ENCODE measurements around the gene BCL7B.
"Not testable (repeated sequence)": the region's sequence is repeated elsewhere in the genome, so short reads cannot be mapped to it uniquely, and the experiment has no call there.

Gene BCL7B

GRCh38 chr7:73507556-73507955 lies 49.9 kb downstream of the BCL7B start:
- H3K9ac ChIP-seq (ENCODE audit: low read depth, low read length): no peak overlapping the region
- no peaks in the 10 kb centered on the region for H3K9me3 ChIP-seq (ENCODE audit: control insufficient read depth, insufficient read depth, low read length)
- no peak overlapping the region for H3K4me3 ChIP-seq (ENCODE audit: low read depth, low read length)
- no peaks in the 10 kb centered on the region for H3K27me3 ChIP-seq (ENCODE audit: control insufficient read depth, insufficient read depth, low read length)
- peaks cover 50% of the 10 kb centered on the region for H3K36me3 ChIP-seq (ENCODE audit: control insufficient read depth, insufficient read depth, low read length)
- H3K4me1 ChIP-seq (ENCODE audit: control insufficient read depth, insufficient read depth, low read length): no peaks in the 10 kb centered on the region

DNA sequence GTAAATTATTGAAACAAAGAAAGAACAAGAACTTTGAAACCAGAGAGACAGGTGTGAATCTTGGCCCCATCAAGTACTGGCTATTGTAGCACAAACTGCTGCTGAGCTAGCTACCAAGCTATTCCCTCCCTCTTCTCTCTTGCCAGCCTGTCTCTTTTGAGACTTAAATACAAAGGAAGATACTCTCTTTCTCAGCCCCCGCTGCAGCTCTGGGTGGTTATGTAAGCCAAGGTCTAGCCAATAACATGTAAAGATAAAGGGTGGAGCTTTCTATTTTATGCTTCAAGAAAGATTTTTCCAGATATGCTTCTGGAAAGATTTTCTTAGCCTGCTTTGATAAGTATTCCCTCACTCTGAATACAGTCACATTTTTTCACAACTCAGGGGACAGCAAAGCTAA lies 52.6 kb downstream of the BCL7B start:
- Histone ChIP-seq H3K9ac (ENCODE audit: low read depth, low read length) (no peak overlapping the region), H3K27me3 (ENCODE audit: control insufficient read depth, insufficient read depth, low read length) (no peaks in the 10 kb centered on the region), H3K4me1 (ENCODE audit: control insufficient read depth, insufficient read depth, low read length) (no peaks in the 10 kb centered on the region), H3K4me3 (ENCODE audit: low read depth, low read length) (no peak overlapping the region), H3K9me3 (ENCODE audit: control insufficient read depth, insufficient read depth, low read length) (no peaks in the 10 kb centered on the region), H3K36me3 (ENCODE audit: control insufficient read depth, insufficient read depth, low read length) (peaks cover 60% of the 10 kb centered on the region)

DNA sequence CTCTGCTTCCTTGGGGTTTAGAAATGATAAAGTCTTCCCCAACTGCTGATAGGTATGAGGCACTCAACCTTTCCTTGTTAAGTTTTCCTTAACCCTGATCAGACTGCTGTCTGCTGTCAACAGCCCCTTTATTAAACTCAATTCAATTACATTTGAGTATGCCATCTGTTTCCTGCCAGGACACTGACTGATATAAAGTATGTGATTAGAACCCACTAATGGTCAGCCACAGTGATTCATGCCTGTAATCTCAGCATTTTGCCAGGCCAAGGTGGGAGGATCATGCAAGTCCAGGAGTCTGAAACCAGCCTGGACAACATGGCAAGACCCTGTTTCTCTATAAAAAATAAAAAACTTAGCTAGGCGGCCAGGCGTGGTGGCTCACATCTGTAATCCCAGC lies 53.5 kb downstream of the BCL7B start:
- Histone ChIP-seq H3K27me3 (ENCODE audit: control insufficient read depth, insufficient read depth, low read length) (no peaks in the 10 kb centered on the region), H3K4me3 (ENCODE audit: low read depth, low read length) (no peak overlapping the region), H3K9me3 (ENCODE audit: control insufficient read depth, insufficient read depth, low read length) (no peaks in the 10 kb centered on the region), H3K36me3 (ENCODE audit: control insufficient read depth, insufficient read depth, low read length) (peaks cover 59% of the 10 kb centered on the region), H3K4me1 (ENCODE audit: control insufficient read depth, insufficient read depth, low read length) (no peaks in the 10 kb centered on the region), H3K9ac (ENCODE audit: low read depth, low read length) (no peak overlapping the region)

DNA sequence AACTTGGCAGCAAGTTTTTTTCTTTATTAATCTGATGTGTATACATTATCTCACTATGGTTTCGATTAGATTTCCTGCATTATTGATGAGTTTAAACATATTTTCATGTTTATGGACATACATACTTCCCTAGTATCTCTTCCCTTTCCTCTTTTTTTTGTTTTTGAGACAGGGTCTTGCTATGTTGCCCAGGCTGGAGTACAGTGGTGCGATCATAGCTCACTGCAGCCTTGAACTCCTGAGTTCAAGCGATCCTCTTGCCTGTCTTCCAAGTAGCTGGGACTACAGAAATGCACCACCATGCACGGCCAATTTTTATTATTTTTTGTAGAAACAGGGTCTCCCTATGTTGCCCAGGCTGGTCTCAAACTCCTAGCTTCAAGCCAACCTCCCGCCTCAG lies 54.3 kb downstream of the BCL7B start:
- Histone ChIP-seq H3K4me1 (ENCODE audit: control insufficient read depth, insufficient read depth, low read length) (no peaks in the 10 kb centered on the region), H3K4me3 (ENCODE audit: low read depth, low read length) (no peak overlapping the region), H3K36me3 (ENCODE audit: control insufficient read depth, insufficient read depth, low read length) (peaks cover 63% of the 10 kb centered on the region), H3K27me3 (ENCODE audit: control insufficient read depth, insufficient read depth, low read length) (no peaks in the 10 kb centered on the region), H3K9ac (ENCODE audit: low read depth, low read length) (no peak overlapping the region), H3K9me3 (ENCODE audit: control insufficient read depth, insufficient read depth, low read length) (no peaks in the 10 kb centered on the region)

DNA sequence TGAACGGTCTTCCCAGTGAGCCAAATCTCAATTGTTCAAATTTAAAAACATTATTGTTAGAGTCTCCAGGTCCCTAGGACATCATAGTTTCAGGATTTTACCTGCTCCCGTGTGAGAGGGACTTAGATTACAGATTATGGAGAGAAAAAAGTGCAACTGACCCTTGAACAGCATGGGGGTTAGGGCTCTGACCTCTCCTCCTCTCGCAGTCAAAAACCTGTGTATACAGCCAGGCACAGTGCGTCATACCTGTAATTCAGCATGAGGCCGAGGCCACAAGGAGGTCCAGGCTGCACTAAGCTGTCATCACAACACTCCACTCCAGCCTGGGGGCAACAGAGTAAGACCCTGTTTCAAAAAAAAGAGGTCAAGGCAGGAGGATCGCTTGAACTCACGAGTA lies 60.9 kb downstream of the BCL7B start:
- no peak overlapping the region for H3K9ac ChIP-seq (ENCODE audit: low read depth, low read length)
- no peak overlapping the region for H3K4me3 ChIP-seq (ENCODE audit: low read depth, low read length)
- no peaks in the 10 kb centered on the region for H3K4me1 ChIP-seq (ENCODE audit: control insufficient read depth, insufficient read depth, low read length)
- H3K36me3 ChIP-seq (ENCODE audit: control insufficient read depth, insufficient read depth, low read length): peaks cover 58% of the 10 kb centered on the region
- H3K27me3 ChIP-seq (ENCODE audit: control insufficient read depth, insufficient read depth, low read length): no peaks in the 10 kb centered on the region
- H3K9me3 ChIP-seq (ENCODE audit: control insufficient read depth, insufficient read depth, low read length): no peaks in the 10 kb centered on the region

GRCh38 chr7:73495507-73495906 lies 62.0 kb downstream of the BCL7B start:
- H3K9ac ChIP-seq (ENCODE audit: low read depth, low read length); H3K4me3 ChIP-seq (ENCODE audit: low read depth, low read length); H3K27me3 ChIP-seq (ENCODE audit: control insufficient read depth, insufficient read depth, low read length); H3K9me3 ChIP-seq (ENCODE audit: control insufficient read depth, insufficient read depth, low read length); H3K4me1 ChIP-seq (ENCODE audit: control insufficient read depth, insufficient read depth, low read length): not testable (repeated sequence)
- H3K36me3 ChIP-seq (ENCODE audit: control insufficient read depth, insufficient read depth, low read length): peaks cover 50% of the 10 kb centered on the region

DNA sequence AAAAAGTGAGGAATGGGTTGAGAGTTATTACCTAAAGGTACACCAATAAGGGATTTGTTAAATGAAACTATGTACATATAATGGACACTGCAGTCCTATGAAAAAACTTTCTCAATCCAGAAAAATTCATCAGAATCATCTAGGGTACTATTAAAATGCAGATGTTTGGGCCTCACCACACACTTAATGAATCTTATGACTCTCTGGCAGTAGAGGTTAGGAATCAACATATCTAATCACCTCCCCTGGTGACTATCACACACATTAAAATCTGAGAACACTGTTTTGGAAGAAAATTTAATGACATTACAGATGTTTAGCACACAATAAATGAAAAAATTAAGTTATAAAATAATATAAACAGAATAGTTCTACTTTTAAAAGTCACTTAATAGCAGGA lies 67.5 kb downstream of the BCL7B start:
- H3K36me3 ChIP-seq (ENCODE audit: control insufficient read depth, insufficient read depth, low read length): peaks cover 29% of the 10 kb centered on the region
- H3K27me3 ChIP-seq (ENCODE audit: control insufficient read depth, insufficient read depth, low read length): no peaks in the 10 kb centered on the region
- H3K4me3 ChIP-seq (ENCODE audit: low read depth, low read length): no peak overlapping the region
- no peak overlapping the region for H3K9ac ChIP-seq (ENCODE audit: low read depth, low read length)
- H3K9me3 ChIP-seq (ENCODE audit: control insufficient read depth, insufficient read depth, low read length): no peaks in the 10 kb centered on the region
- H3K4me1 ChIP-seq (ENCODE audit: control insufficient read depth, insufficient read depth, low read length): no peaks in the 10 kb centered on the region

DNA sequence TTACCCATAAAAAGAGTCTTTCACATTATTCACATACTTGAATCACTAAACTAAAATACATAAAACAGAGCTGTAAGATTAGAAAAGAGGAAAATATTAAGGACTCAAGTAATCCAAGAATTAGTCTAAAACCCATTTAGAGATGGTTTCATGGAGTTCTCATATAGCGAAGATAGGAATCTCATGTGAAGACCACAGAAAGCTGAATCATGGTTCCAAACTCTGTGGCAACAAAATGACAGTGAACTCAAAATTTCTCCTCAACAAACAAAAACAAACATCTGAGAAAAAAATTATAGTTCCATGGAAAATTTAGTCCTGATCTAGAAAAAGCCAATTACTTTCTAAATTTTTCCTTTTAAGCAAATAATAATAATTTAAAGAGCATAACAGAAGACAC lies 70.0 kb downstream of the BCL7B start:
- peaks cover 15% of the 10 kb centered on the region for H3K36me3 ChIP-seq (ENCODE audit: control insufficient read depth, insufficient read depth, low read length)
- H3K4me3 ChIP-seq (ENCODE audit: low read depth, low read length): no peak overlapping the region
- no peaks in the 10 kb centered on the region for H3K4me1 ChIP-seq (ENCODE audit: control insufficient read depth, insufficient read depth, low read length)
- H3K9ac ChIP-seq (ENCODE audit: low read depth, low read length): no peak overlapping the region
- no peaks in the 10 kb centered on the region for H3K27me3 ChIP-seq (ENCODE audit: control insufficient read depth, insufficient read depth, low read length)
- H3K9me3 ChIP-seq (ENCODE audit: control insufficient read depth, insufficient read depth, low read length): no peaks in the 10 kb centered on the region
